PC-9 (cell line): Measurements from ENCODE around the gene DLG3. TPM values are rescaled to one million over a fixed set of nuclear protein-coding genes. Genes with fewer than 3 reads are reported as not detected.

Experiments used
- BruUV-seq: library from RNA; stranded (reverse); fragments of 400-500 nt; replicated peaks from 2 replicates; lab custom pipeline; 2021; lab: Mats Ljungman, UMichigan
- CTCF ChIA-PET: fragments of 300-600 bp; sonication (Branson Sonifier 250); formaldehyde crosslinking; loops from one replicate; lab custom pipeline; 2022; ENCODE audit warnings: antibody characterized with exemption; lab: Charles Lee
- POLR2A ChIA-PET: fragments of 300-600 bp; sonication (Branson Sonifier 250); formaldehyde crosslinking; loops from one replicate; lab custom pipeline; 2022; ENCODE audit warnings: antibody characterized with exemption; ENCODE audit not compliant: unreplicated experiment; lab: Charles Lee
- DNase-seq, 2 experiments: peaks; one replicate each; pipeline versions ENCODE4 v3.0.0 to v3.0.0-alpha.2; 2015 to 2022; ENCODE audit warnings: mixed read lengths in 1 of 2
- H2AFZ ChIP-seq: fragments of 200-600 bp; sonication (generic); 2 replicates; pipeline ENCODE4 v1.8.1; 2017; ENCODE audit warnings: antibody characterized with exemption
- H3F3A ChIP-seq: fragments of 200-600 bp; sonication (generic); 2 replicates; pipeline ENCODE4 v1.8.1; 2017; ENCODE audit warnings: antibody characterized with exemption, mild to moderate bottlenecking, low read depth; ENCODE audit not compliant: insufficient read depth
- H3K27ac ChIP-seq: fragments of 200-600 bp; sonication (generic); 2 replicates; pipeline ENCODE4 v1.6.1; 2016; ENCODE audit warnings: mixed run types
- H3K27me3 ChIP-seq: fragments of 200-600 bp; sonication (generic); 2 replicates; pipeline ENCODE4 v1.6.1; 2016; ENCODE audit warnings: low read depth, mixed run types; ENCODE audit not compliant: insufficient read depth
- H3K36me3 ChIP-seq: fragments of 200-600 bp; sonication (generic); 2 replicates; pipeline ENCODE4 v1.6.1; 2016; ENCODE audit warnings: low read depth, mixed run types
- H3K4me1 ChIP-seq: fragments of 200-600 bp; sonication (generic); replicated peaks from 2 replicates; pipeline ENCODE4 v1.6.1; 2016; ENCODE audit warnings: mixed run types; ENCODE audit not compliant: insufficient read depth
- H3K4me2 ChIP-seq: fragments of 200-600 bp; sonication (generic); 2 replicates; pipeline ENCODE4 v1.6.1; 2017; ENCODE audit warnings: mixed run types
- H3K4me3 ChIP-seq: fragments of 200-600 bp; sonication (generic); 2 replicates; pipeline ENCODE4 v1.6.1; 2016; ENCODE audit warnings: mixed run types
- H3K79me2 ChIP-seq: fragments of 200-600 bp; sonication (generic); 2 replicates; pipeline ENCODE4 v1.6.1; 2017; ENCODE audit warnings: low read depth, mixed run types
- H3K9me2 ChIP-seq: fragments of 200-600 bp; sonication (generic); 2 replicates; pipeline ENCODE4 v1.8.1; 2017; ENCODE audit warnings: mild to moderate bottlenecking; ENCODE audit not compliant: insufficient read depth
- H3K9me3 ChIP-seq: fragments of 200-600 bp; sonication (generic); 2 replicates; pipeline ENCODE4 v1.8.1; 2016; ENCODE audit warnings: low read depth; ENCODE audit not compliant: insufficient read depth
- H4K20me1 ChIP-seq: fragments of 200-600 bp; sonication (generic); 2 replicates; pipeline ENCODE4 v1.8.1; 2017; ENCODE audit not compliant: insufficient read depth
- EZH2 ChIP-seq: fragments of 200-600 bp; sonication (generic); IDR thresholded peaks from 2 replicates; pipeline ENCODE4 v1.8.0; 2017; ENCODE audit warnings: antibody characterized with exemption, low read depth
- intact Hi-C: fragments of 100-400 bp; cut with micrococcal nuclease; formaldehyde crosslinking; loops from one replicate; pipeline ENCODE4 v1.10.0; 2022; ENCODE audit not compliant: unreplicated experiment
- total RNA-seq: library from RNA; stranded (reverse); gene quantifications from 2 replicates; pipeline ENCODE4 v1.2.3, GENCODE V29; 2021
- TF ChIP-seq, protein P1 (sequence below): fragments of 200-600 bp; sonication (generic); conservative IDR thresholded peaks from 2 replicates; pipeline ENCODE4 v1.6.1; 2017; ENCODE audit warnings: mixed run types, antibody characterized with exemption, mild to moderate bottlenecking, moderate library complexity

The DLG3 gene
- total RNA-seq, 1 experiment from 2014 or later, result 61.1 TPM

DNA sequence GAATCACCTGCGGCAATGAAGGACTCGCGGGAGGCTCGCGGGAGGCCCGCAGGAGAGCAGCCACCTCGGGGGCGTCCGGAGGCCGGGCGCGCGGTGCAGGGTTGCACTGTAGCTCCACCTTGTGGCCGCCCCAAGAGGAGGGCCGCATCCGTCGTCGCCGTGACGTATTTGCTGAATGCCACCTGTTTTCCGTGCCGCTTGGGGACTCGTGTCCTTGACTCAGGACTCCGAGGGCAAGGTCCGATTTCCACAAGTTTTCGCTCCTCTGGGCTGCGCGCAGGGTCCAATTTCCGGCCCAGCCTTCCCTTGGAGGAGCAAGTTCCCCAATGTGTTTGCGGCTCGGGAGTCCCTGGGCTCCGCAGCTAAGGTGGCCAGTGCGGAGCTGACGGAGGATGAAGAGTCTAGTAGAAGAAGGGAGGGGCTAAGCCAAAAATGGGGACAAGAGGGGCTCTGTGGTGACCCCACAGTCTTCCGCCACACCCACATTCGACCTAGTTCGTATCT is 10.7 kb upstream of the DLG3 start:
- Histone ChIP-seq H3K4me2 (peak overlapping the region; percentile 90), H3K9me3 (no peaks in the 10 kb centered on the region), H3F3A (no peaks in the 10 kb centered on the region), H3K4me1 (0 out of 2 replicates have a peak, but pooled peaks cover 7% of the 10 kb centered on the region), H3K4me3 (peak overlapping the region; percentile 70), H3K79me2 (no peaks in the 10 kb centered on the region), H3K27ac (0 out of 2 replicates have a peak overlapping the region, but pooled peaks have one; percentile 37), H2AFZ (peak overlapping the region; percentile 97), H3K36me3 (no peaks in the 10 kb centered on the region), H3K27me3 (no peaks in the 10 kb centered on the region), H3K9me2 (no peaks in the 10 kb centered on the region), H4K20me1 (no peaks in the 10 kb centered on the region)
- ChIA-PET POLR2A (interaction anchor here (0.5 kb wide), 1 partner anchor 1085 kb away, joined by 4 read pairs; no protein-coding TSS in a partner anchor), CTCF (interaction anchor here (0.5 to 0.6 kb wide), 3 partner anchors 88 to 1101 kb away, joined by 3 to 7 read pairs (median 4); no protein-coding TSS in a partner anchor)
- TF ChIP-seq, protein P1, sequence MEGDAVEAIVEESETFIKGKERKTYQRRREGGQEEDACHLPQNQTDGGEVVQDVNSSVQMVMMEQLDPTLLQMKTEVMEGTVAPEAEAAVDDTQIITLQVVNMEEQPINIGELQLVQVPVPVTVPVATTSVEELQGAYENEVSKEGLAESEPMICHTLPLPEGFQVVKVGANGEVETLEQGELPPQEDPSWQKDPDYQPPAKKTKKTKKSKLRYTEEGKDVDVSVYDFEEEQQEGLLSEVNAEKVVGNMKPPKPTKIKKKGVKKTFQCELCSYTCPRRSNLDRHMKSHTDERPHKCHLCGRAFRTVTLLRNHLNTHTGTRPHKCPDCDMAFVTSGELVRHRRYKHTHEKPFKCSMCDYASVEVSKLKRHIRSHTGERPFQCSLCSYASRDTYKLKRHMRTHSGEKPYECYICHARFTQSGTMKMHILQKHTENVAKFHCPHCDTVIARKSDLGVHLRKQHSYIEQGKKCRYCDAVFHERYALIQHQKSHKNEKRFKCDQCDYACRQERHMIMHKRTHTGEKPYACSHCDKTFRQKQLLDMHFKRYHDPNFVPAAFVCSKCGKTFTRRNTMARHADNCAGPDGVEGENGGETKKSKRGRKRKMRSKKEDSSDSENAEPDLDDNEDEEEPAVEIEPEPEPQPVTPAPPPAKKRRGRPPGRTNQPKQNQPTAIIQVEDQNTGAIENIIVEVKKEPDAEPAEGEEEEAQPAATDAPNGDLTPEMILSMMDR, result peak; percentile 75
- TF ChIP-seq EZH2, result no peak
- peak; percentile 44 to 81 for DNase-seq
- intact Hi-C loops, result loop anchor here (1.0 to 5.0 kb wide), 2 partner anchors 20 to 118 kb away; no protein-coding TSS in a partner anchor
- BruUV-seq, result no TSS peak

DNA sequence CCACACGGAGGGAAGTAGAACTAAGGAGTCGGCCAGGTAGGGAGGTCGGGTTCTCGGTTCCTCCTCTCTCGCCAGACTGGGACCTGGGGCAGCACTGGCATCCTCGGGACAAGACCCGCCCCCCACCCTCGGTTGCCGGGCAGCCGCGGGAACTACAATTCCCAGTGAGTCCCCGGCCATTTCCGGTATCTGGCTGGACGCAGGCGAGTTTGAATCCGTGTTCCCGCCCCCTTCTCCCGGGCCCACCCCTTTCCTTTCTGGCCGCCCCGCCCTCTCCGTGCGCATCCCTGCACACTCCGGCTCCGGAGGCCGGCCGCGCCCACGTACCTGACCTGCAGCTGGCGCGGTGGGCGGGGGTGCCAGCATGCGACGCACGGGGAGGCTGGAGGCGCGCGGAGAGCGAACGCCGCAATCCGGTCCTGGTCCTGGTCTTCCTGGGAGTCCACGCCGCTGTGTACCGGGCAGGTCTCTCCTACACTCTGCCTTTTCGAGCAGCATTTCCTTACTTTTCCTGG is 10.2 kb upstream of the DLG3 start:
- no peaks in the 10 kb centered on the region for H3K27me3 ChIP-seq
- H2AFZ ChIP-seq, result peak overlapping the region; percentile 97
- no TSS peak for BruUV-seq
- 0 out of 2 replicates have a peak overlapping the region, but pooled peaks have one; percentile 37 for H3K27ac ChIP-seq
- DNase-seq, result peak; percentile 79 to 83
- peak overlapping the region; percentile 90 for H3K4me2 ChIP-seq
- no peaks in the 10 kb centered on the region for H3F3A ChIP-seq
- H4K20me1 ChIP-seq, result no peaks in the 10 kb centered on the region
- H3K79me2 ChIP-seq, result no peaks in the 10 kb centered on the region
- no peaks in the 10 kb centered on the region for H3K36me3 ChIP-seq
- 0 out of 2 replicates have a peak, but pooled peaks cover 12% of the 10 kb centered on the region for H3K4me1 ChIP-seq
- no peaks in the 10 kb centered on the region for H3K9me2 ChIP-seq
- no peaks in the 10 kb centered on the region for H3K9me3 ChIP-seq
- intact Hi-C loops, result loop anchor here (1.0 to 5.0 kb wide), 2 partner anchors 20 to 118 kb away; no protein-coding TSS in a partner anchor
- no peak for TF ChIP-seq EZH2
- peak overlapping the region; percentile 70 for H3K4me3 ChIP-seq
- POLR2A ChIA-PET, result interaction anchor here (0.5 kb wide), 1 partner anchor 1085 kb away, joined by 4 read pairs; no protein-coding TSS in a partner anchor
- CTCF ChIA-PET, result interaction anchor here (0.5 kb wide), 1 partner anchor 311 kb away, joined by 3 read pairs; no protein-coding TSS in a partner anchor

DNA sequence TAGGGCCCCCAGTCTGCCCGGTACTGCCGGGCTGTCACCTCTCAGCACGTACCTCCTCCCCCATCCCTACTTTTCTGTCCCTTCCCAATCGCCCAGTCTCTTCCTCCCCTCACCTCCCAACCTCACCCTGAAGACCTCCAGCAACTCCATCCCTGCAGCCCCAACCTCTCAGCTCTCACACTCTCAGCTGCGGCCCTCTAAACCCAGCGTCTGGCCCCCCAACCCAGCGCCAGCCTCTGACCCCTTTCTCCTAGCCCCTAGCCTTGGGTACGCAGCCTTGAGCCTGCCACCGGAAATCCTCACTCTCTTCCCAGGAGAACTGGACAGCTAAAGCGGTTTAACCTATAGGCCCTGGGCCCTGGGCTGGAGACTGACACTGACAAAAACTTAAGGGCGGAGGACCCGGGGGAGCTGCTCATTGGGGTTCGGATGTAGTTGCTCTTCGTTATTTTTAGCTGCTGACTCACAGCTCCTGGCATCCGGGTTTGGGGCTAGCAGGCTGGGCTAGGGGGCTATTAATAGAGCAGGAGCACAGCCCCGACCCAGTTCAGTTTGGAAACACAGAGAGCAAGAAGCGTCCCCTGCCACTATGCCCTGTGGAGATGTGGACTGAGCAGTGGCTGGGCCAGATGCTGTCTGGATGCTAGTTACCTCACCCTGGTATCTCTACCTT is 9.6 kb upstream of the DLG3 start:
- Histone ChIP-seq H3K4me1 (0 out of 2 replicates have a peak, but pooled peaks cover 12% of the 10 kb centered on the region), H3K79me2 (no peaks in the 10 kb centered on the region), H3K36me3 (no peaks in the 10 kb centered on the region), H3K9me2 (no peaks in the 10 kb centered on the region), H3K9me3 (no peaks in the 10 kb centered on the region), H4K20me1 (no peaks in the 10 kb centered on the region), H3K4me2 (peak overlapping the region; percentile 90), H2AFZ (peak overlapping the region; percentile 82), H3K27me3 (no peaks in the 10 kb centered on the region), H3F3A (no peaks in the 10 kb centered on the region), H3K27ac (no peak overlapping the region), H3K4me3 (peak overlapping the region; percentile 70)
- intact Hi-C loops, result loop anchor here (1.0 to 5.0 kb wide), 2 partner anchors 19 to 117 kb away; no protein-coding TSS in a partner anchor
- CTCF ChIA-PET, result interaction anchor here (0.5 kb wide), 1 partner anchor 47 kb away, joined by 4 read pairs; no protein-coding TSS in a partner anchor
- DNase-seq, result no peak
- BruUV-seq, result no TSS peak
- TF ChIP-seq, protein P1, result no peak
- POLR2A ChIA-PET, result interaction anchor here (0.6 kb wide), 1 partner anchor 1510 kb away, joined by 7 read pairs; no protein-coding TSS in a partner anchor
